ENCODE results near the gene TRPV3.

GRCh38 chr17:3514873-3515272 lies 42.7 kb downstream of the TRPV3 start:
- TF ChIP-seq CTCF (conservative IDR thresholded peaks at IDR 0.05; ENCODE audit: low read depth, low read length), result no peak
- TF ChIP-seq EZH2 (IDR thresholded peaks at IDR 0.05; ENCODE audit: low read length, unreplicated experiment), result no peak
